Caco-2 (cell line): ENCODE results near the gene SIT1. TPM values are rescaled to one million over a fixed set of nuclear protein-coding genes. Genes with fewer than 3 reads are reported as not detected.

Experiments
- BruUV-seq: library from RNA; stranded (reverse); fragments of 400-500 nt; replicated peaks from 2 replicates; lab custom pipeline; 2021; lab: Mats Ljungman, UMichigan
- CTCF ChIA-PET: fragments of 300-600 bp; sonication (Branson Sonifier 250); formaldehyde crosslinking; loops from one replicate; lab custom pipeline; 2022; ENCODE audit warnings: antibody characterized with exemption; lab: Charles Lee
- POLR2A ChIA-PET: fragments of 300-600 bp; sonication (Branson Sonifier 250); formaldehyde crosslinking; loops from one replicate; lab custom pipeline; 2022; ENCODE audit warnings: antibody characterized with exemption; lab: Charles Lee
- DNase-seq, 2 experiments: peaks; one replicate each; pipeline versions ENCODE4 v3.0.0 to v3.0.0-alpha.2; 2020 to 2022
- H3K27me3 ChIP-seq: replicated peaks from 2 replicates; pipeline ENCODE4 v1.6.0; 2011; ENCODE audit warnings: low read length; ENCODE audit not compliant: control insufficient read depth, insufficient read depth
- H3K36me3 ChIP-seq: 2 replicates; pipeline ENCODE4 v1.5.1; 2011; ENCODE audit warnings: low read length; ENCODE audit not compliant: control insufficient read depth, insufficient read depth
- H3K4me1 ChIP-seq: fragments of 250-450 bp; sonication (Bioruptor Pico); 2 replicates; pipeline ENCODE4 v1.5.1; 2020; ENCODE audit warnings: mild to moderate bottlenecking
- H3K4me3 ChIP-seq: 2 replicates; pipeline ENCODE4 v1.5.1; 2011; ENCODE audit warnings: low read depth, mild to moderate bottlenecking, control low read depth, low read length
- H3K9me3 ChIP-seq: fragments of 250-450 bp; sonication (Bioruptor Pico); 2 replicates; pipeline ENCODE4 v1.5.1; 2020; ENCODE audit warnings: mild to moderate bottlenecking, moderate library complexity
- H3K27ac Mint-ChIP-seq: one replicate; pipeline ENCODE4 v1.8.0; 2022; ENCODE audit warnings: mixed read lengths; ENCODE audit not compliant: unreplicated experiment
- H3K27me3 Mint-ChIP-seq: one replicate; pipeline ENCODE4 v1.8.0; 2022; ENCODE audit warnings: mixed read lengths; ENCODE audit not compliant: insufficient read depth, unreplicated experiment
- H3K36me3 Mint-ChIP-seq: one replicate; pipeline ENCODE4 v1.8.0; 2022; ENCODE audit warnings: mild to moderate bottlenecking, mixed read lengths; ENCODE audit not compliant: insufficient read depth, unreplicated experiment
- H3K4me1 Mint-ChIP-seq: one replicate; pipeline ENCODE4 v1.8.0; 2022; ENCODE audit warnings: low read depth, mixed read lengths; ENCODE audit not compliant: unreplicated experiment
- H3K4me3 Mint-ChIP-seq: one replicate; pipeline ENCODE4 v1.8.0; 2022; ENCODE audit warnings: mild to moderate bottlenecking, moderate library complexity, mixed read lengths; ENCODE audit not compliant: unreplicated experiment
- H3K9me3 Mint-ChIP-seq: one replicate; pipeline ENCODE4 v1.8.0; 2022; ENCODE audit warnings: mixed read lengths; ENCODE audit not compliant: unreplicated experiment
- CTCF ChIP-seq, 2 experiments: fragments of 200-600 bp in 1 of 2; IDR thresholded peaks; 1 replicate in 1 of 2; 2 replicates in 1 of 2; pipeline versions ENCODE4 v1.5.1 to v1.8.0; 2011 to 2022; ENCODE audit warnings: antibody characterized with exemption in 1 of 2, control low read depth in 1 of 2, inconsistent platforms in 1 of 2, low read depth in 1 of 2, low read length in 1 of 2, mild to moderate bottlenecking in 1 of 2, moderate library complexity in 1 of 2; ENCODE audit not compliant: insufficient read depth in 1 of 2, severe bottlenecking in 1 of 2, unreplicated experiment in 1 of 2
- intact Hi-C: fragments of 100-400 bp; cut with micrococcal nuclease; formaldehyde crosslinking; loops from one replicate; pipeline ENCODE4 v1.10.0; 2022; ENCODE audit not compliant: unreplicated experiment
- total RNA-seq: library from RNA; stranded (reverse); gene quantifications from 2 replicates; pipeline ENCODE4 v1.2.3, GENCODE V29; 2022

The SIT1 gene
- total RNA-seq, 1 experiment from 2014 or later: not detected

DNA sequence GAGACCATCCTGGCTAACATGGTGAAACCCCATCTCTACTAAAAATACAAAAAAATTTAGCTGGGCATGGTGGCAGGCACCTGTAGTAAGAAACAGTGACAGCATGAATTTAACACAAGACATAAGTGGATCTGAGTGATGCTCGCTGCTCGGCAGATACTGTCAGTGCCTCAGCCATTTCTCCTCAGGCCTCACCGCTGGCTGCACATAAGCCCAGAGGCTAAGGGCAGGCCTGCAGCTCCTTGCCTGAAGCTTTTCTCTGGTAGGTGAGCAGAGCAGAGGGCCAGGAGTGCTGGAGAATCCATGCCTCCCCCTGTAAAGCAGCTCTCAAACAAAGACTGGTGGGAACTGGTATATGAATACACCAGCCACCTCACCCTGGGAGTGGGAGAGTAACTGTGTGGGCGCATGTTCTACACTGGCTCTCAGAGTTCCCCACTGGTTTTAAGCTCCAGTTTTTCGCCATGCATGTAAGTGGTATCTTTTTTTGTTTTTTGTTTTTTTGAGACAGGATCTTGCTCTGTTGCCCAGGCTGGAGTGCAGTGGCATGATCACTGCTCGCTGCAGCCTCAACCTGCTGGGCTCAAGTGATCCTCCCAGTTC lies 22.2 kb downstream of the SIT1 start:
- H3K9me3 ChIP-seq: no peaks in the 10 kb centered on the region
- ChIA-PET CTCF (no interaction called here), POLR2A (no interaction called here)
- intact Hi-C loops: no loop called here
- BruUV-seq: no TSS peak
- H3K4me3 Mint-ChIP-seq: no peak overlapping the region
- H3K4me1 Mint-ChIP-seq: no peaks in the 10 kb centered on the region
- H3K4me3 ChIP-seq: no peak overlapping the region
- H3K27ac Mint-ChIP-seq: no peak overlapping the region
- no peak for TF ChIP-seq CTCF (IDR thresholded peaks at IDR 0.05; ENCODE audit: insufficient read depth in 1 of 2, low read depth in 1 of 2, low read length in 1 of 2, severe bottlenecking in 1 of 2, unreplicated experiment in 1 of 2)
- no peaks in the 10 kb centered on the region for H3K27me3 ChIP-seq
- no peaks in the 10 kb centered on the region for H3K36me3 Mint-ChIP-seq
- H3K9me3 Mint-ChIP-seq: no peaks in the 10 kb centered on the region
- no peaks in the 10 kb centered on the region for H3K36me3 ChIP-seq
- no peaks in the 10 kb centered on the region for H3K27me3 Mint-ChIP-seq
- H3K4me1 ChIP-seq: no peaks in the 10 kb centered on the region
- DNase-seq: no peak

GRCh38 chr9:35627575-35627974 lies 23.2 kb downstream of the SIT1 start:
- Mint-ChIP-seq H3K9me3 (no peaks in the 10 kb centered on the region), H3K4me1 (no peaks in the 10 kb centered on the region), H3K27ac (no peak overlapping the region), H3K27me3 (no peaks in the 10 kb centered on the region), H3K4me3 (no peak overlapping the region), H3K36me3 (no peaks in the 10 kb centered on the region)
- BruUV-seq: no TSS peak
- intact Hi-C loops: no loop called here
- TF ChIP-seq CTCF (IDR thresholded peaks at IDR 0.05; ENCODE audit: insufficient read depth in 1 of 2, low read depth in 1 of 2, low read length in 1 of 2, severe bottlenecking in 1 of 2, unreplicated experiment in 1 of 2): no peak
- H3K4me3 ChIP-seq: no peak overlapping the region
- DNase-seq: no peak
- ChIA-PET CTCF (interaction anchor here (1.1 kb wide), 1 partner anchor 24 kb away, joined by 4 read pairs; no protein-coding TSS in a partner anchor), POLR2A (no interaction called here)
- no peaks in the 10 kb centered on the region for H3K36me3 ChIP-seq
- H3K9me3 ChIP-seq: no peaks in the 10 kb centered on the region
- no peaks in the 10 kb centered on the region for H3K27me3 ChIP-seq
- H3K4me1 ChIP-seq: no peaks in the 10 kb centered on the region

DNA sequence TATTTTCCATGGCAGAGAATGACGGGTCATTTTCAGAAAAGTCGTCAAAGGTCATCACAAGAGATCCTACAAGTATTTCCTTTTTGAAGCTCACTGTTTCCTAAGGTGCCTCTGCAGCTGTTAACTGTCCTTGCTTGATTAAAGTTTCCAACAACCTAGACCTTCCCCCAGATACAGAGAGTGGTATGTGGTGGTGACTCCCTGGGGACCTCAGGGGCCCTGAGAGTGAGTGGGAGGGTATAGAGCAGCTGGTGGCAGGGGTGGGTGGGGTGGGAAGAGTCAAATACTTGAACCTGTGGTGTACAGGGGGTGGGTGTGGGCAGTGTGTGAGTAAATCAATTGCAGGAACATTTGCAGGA lies 31.0 kb downstream of the SIT1 start:
- Mint-ChIP-seq H3K27me3 (peaks cover 7% of the 10 kb centered on the region), H3K4me3 (no peak overlapping the region), H3K27ac (no peak overlapping the region), H3K9me3 (no peaks in the 10 kb centered on the region), H3K4me1 (peaks cover 5% of the 10 kb centered on the region), H3K36me3 (no peaks in the 10 kb centered on the region)
- Histone ChIP-seq H3K36me3 (no peaks in the 10 kb centered on the region), H3K9me3 (no peaks in the 10 kb centered on the region), H3K4me1 (no peaks in the 10 kb centered on the region), H3K27me3 (no peaks in the 10 kb centered on the region), H3K4me3 (no peak overlapping the region)
- no peak for DNase-seq
- POLR2A ChIA-PET: interaction anchor here (0.7 kb wide), 1 partner anchor 16 kb away, joined by 3 read pairs; no protein-coding TSS in a partner anchor
- BruUV-seq: no TSS peak
- TF ChIP-seq CTCF (IDR thresholded peaks at IDR 0.05; ENCODE audit: insufficient read depth in 1 of 2, low read depth in 1 of 2, low read length in 1 of 2, severe bottlenecking in 1 of 2, unreplicated experiment in 1 of 2): no peak
- CTCF ChIA-PET: interaction anchor here (0.7 to 0.9 kb wide), 2 partner anchors 9 to 130 kb away, joined by 3 to 4 read pairs; partner anchors contain the start of gene RUSC2
- intact Hi-C loops: no loop called here
